Ovary (tissue), 3 donors: ENCODE data around the gene ZP1.

Experiments
- EP300 ChIP-seq: sonication (generic); formaldehyde crosslinking; IDR thresholded peaks from one replicate; pipeline ENCODE4 v1.6.1; 2017; ENCODE audit warnings: antibody characterized with exemption
- POLR2A ChIP-seq: fragments of 450-650 bp; IDR thresholded peaks from one replicate; pipeline ENCODE4 v1.6.1; 2017; ENCODE audit warnings: antibody characterized with exemption, mild to moderate bottlenecking, moderate library complexity
- TF ChIP-seq, protein P1 (sequence below), 3 donors: fragments of 450-650 bp in 2 of 3; fragments of 200-600 bp in 1 of 3; IDR thresholded peaks; one replicate each; pipeline versions ENCODE4 v1.5.1 to v1.8.0; 2016 to 2022; ENCODE audit warnings: antibody characterized with exemption in 3 of 3, mild to moderate bottlenecking in 1 of 3
- donor health status: DM: no; HTN: no; CAD: no.

DNA sequence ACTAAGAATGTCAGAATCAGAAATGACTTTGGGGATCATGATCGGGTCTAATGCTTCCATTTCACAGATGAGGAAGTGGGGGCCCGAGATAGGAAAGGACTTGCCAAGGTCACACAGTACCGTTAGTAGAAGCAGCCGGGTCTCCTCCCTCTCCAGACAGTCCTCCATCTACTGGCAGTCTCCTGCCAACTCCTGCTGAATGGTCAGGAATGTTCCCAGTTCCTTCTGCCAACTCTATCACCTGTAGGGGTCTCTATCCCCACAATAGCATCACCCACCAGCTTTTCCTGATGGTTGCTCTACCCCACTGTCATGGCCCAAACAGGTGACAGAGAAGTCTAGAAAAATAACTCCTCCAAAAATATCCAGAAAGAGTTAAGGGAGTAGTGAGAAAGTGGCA, 49.3 kb upstream of the ZP1 start:
- TF ChIP-seq, protein P1, sequence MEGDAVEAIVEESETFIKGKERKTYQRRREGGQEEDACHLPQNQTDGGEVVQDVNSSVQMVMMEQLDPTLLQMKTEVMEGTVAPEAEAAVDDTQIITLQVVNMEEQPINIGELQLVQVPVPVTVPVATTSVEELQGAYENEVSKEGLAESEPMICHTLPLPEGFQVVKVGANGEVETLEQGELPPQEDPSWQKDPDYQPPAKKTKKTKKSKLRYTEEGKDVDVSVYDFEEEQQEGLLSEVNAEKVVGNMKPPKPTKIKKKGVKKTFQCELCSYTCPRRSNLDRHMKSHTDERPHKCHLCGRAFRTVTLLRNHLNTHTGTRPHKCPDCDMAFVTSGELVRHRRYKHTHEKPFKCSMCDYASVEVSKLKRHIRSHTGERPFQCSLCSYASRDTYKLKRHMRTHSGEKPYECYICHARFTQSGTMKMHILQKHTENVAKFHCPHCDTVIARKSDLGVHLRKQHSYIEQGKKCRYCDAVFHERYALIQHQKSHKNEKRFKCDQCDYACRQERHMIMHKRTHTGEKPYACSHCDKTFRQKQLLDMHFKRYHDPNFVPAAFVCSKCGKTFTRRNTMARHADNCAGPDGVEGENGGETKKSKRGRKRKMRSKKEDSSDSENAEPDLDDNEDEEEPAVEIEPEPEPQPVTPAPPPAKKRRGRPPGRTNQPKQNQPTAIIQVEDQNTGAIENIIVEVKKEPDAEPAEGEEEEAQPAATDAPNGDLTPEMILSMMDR (IDR thresholded peaks at IDR 0.05) = no peak
- TF ChIP-seq EP300 (no peak), POLR2A (no peak)
